ENCODE results near the gene TMEM169. TPM values are rescaled to one million over a fixed set of nuclear protein-coding genes. Genes with fewer than 3 reads are reported as not detected.

Gene TMEM169, protein sequence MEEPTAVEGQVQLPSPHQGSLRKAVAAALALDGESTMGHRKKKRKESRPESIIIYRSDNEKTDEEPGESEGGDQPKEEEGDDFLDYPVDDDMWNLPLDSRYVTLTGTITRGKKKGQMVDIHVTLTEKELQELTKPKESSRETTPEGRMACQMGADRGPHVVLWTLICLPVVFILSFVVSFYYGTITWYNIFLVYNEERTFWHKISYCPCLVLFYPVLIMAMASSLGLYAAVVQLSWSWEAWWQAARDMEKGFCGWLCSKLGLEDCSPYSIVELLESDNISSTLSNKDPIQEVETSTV
- polyA plus RNA-seq (2013): 0.41 TPM

DNA sequence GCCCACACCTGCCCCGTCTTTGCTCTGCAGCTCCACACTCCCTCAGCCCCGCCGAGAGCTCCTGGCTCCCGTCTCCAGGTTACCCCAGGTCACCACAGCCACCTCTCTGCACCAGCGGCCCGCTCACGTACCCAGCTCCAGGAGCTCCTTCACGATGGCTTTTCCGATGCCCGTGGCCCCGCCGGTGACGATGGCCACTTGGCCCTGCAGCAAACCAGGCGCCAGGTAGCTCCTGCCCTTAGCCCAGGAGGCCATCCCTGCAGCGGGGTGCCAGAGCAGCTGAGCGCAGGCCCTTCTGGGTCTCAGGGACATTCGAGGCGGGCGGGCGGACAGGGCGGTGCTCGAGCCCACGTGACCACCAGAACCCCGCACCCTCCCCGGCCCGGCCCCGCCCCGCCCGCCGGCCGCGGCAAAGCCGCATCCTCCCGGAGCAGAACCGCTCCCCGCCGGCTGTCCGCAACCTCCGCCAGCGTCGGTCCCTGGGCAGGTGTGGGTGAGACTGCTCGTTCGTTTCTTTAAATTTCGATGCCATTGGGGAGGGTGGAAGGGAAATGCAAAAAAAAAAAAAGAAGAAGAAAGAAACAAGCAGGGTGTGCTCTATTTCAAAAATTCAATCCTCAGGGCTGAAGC is at the start of gene TMEM169, which contains the start of gene PECR:
Gene TMEM169 (plus strand): TSS at position 433 of the 630 bp plus-strand sequence. CDS start 14,045 bp downstream, outside the sequence.
Gene PECR (minus strand): TSS at position 323 of the 630 bp plus-strand sequence. CDS start 68 bp downstream, at position 255.
- WGBS (ENCODE audit: insufficient coverage): under 1% methylated on average over 31 of the region's 44 CpGs

DNA sequence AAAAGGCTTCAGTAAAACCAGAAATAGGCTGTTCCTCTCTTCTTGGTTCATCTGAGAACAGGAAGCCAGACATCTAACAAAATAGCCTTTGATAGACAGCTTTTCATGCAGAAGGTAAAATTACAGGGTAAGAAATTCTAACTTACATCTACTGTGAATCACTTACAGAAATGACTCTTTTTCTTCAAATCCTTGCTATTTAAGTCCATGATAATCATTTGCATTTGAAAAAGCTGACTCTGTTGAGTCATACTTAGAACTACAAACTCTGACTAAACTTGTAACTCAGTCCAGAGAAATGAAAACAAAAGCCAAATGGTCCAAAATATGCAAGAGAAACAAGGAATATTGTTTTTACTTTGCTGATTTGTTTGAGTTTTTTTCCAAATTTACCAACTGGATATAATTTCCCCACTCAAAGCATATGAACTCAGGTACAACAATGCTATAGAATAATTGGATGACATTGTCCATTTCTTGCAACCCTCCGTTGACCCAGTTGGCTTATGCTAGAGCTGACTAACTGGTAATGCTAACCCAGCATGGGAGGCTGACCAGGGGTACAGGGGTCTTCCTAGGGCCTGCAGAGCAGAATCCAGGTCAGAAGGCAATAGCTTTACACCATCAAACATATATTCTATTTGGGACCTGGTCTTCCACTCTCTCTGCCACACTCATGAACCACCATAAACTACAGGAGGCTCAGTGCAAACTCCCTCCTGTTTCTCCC is 49.6 kb upstream of the TMEM169 start:
- POLR2A ChIA-PET: no interaction called here
- CTCF ChIA-PET: interaction anchor here (0.8 to 7.6 kb wide), 13 partner anchors 9 to 719 kb away, joined by 3 to 64 read pairs (median 5); partner anchors contain the start of genes PECR and TMEM169
- no peaks in the 10 kb centered on the region for H3K36me3 ChIP-seq (ENCODE audit: control insufficient read depth in 4 of 4, insufficient read depth in 4 of 4, low read length in 3 of 4)

More for the DNA sequence above, at the start of gene TMEM169, which contains the start of gene PECR:
- DNase-seq: peak; percentile 49 to 75 (median 65)
- ChIA-PET POLR2A (interaction anchor here (0.6 kb wide), 1 partner anchor 1328 kb away, joined by 5 read pairs; no protein-coding TSS in a partner anchor), CTCF (interaction anchor here (0.9 to 2.4 kb wide), 6 partner anchors 9 to 58 kb away, joined by 3 to 5 read pairs (median 4); no protein-coding TSS in a partner anchor)
- Histone ChIP-seq H3K4me3 (ENCODE audit: control insufficient read depth in 1 of 7, extremely low read depth in 1 of 7, insufficient read depth in 4 of 7, low read depth in 2 of 7, low read length in 6 of 7) (peak within 1 kb of the TSS; percentile 58 to 90 (median 77)), H3K27ac (ENCODE audit: insufficient read depth in 1 of 2, low read depth in 1 of 2, low read length in 2 of 2, poor library complexity in 1 of 2, severe bottlenecking in 2 of 2) (peak within 1 kb of the TSS in 1 of 2 experiments; percentile 12), H3K36me3 (ENCODE audit: control insufficient read depth in 4 of 4, insufficient read depth in 4 of 4, low read length in 3 of 4) (no peaks in the 10 kb centered on the region), H3K4me1 (ENCODE audit: control extremely low read depth in 1 of 4, control insufficient read depth in 4 of 4, insufficient read depth in 4 of 4, low read length in 3 of 4) (peaks cover 7 to 19% (median 16%) of the 10 kb centered on the region in 4 experiments), H3K27me3 (replicated peaks in 2 of 5; ENCODE audit: control insufficient read depth in 4 of 5, insufficient read depth in 5 of 5, low read length in 4 of 5) (no peaks in the 10 kb centered on the region), H3K9me3 (ENCODE audit: control extremely low read depth in 1 of 5, control insufficient read depth in 4 of 5, insufficient read depth in 2 of 5, low read depth in 1 of 5, low read length in 4 of 5) (no peaks in the 10 kb centered on the region)

DNA sequence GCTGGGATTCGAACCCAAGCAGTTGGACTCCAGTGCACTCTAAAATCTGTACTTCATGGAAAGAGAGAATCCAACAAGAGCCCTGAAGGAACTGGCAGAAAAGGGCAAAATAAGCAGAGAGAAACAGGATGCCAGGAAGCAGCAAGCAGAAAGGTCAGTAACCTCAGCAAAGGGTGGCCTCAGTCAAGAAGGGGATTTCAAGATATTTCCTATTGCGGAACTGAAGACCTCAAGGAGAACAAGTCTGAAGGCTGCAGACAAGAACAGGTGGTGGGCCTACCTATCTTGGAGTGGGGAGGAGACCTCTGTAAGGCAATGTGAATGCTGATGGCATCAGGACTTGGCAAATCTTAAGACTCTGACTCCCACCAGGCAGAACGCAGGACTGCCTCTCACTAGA is 48.3 kb upstream of the TMEM169 start:
- Histone ChIP-seq H3K4me3 (ENCODE audit: control insufficient read depth in 1 of 7, extremely low read depth in 1 of 7, insufficient read depth in 4 of 7, low read depth in 2 of 7, low read length in 6 of 7) (no peak overlapping the region), H3K9me3 (ENCODE audit: control extremely low read depth in 1 of 5, control insufficient read depth in 4 of 5, insufficient read depth in 2 of 5, low read depth in 1 of 5, low read length in 4 of 5) (no peaks in the 10 kb centered on the region), H3K27ac (ENCODE audit: insufficient read depth in 1 of 2, low read depth in 1 of 2, low read length in 2 of 2, poor library complexity in 1 of 2, severe bottlenecking in 2 of 2) (no peak overlapping the region), H3K27me3 (replicated peaks in 2 of 5; ENCODE audit: control insufficient read depth in 4 of 5, insufficient read depth in 5 of 5, low read length in 4 of 5) (no peaks in the 10 kb centered on the region), H3K4me1 (ENCODE audit: control extremely low read depth in 1 of 4, control insufficient read depth in 4 of 4, insufficient read depth in 4 of 4, low read length in 3 of 4) (peaks cover 0 to 3% (median under 1%) of the 10 kb centered on the region in 4 experiments), H3K36me3 (ENCODE audit: control insufficient read depth in 4 of 4, insufficient read depth in 4 of 4, low read length in 3 of 4) (no peaks in the 10 kb centered on the region)
- ChIA-PET CTCF (interaction anchor here (0.6 to 7.6 kb wide), 16 partner anchors 8 to 720 kb away, joined by 3 to 64 read pairs (median 5); partner anchors contain the start of gene MREG), POLR2A (no interaction called here)
- WGBS (ENCODE audit: insufficient coverage): 96% methylated on average over 3 of the region's 3 CpGs
- no peak for DNase-seq

More for the DNA sequence above, 49.6 kb upstream of the TMEM169 start:
- 80% methylated on average over 1 of the region's 1 CpG for WGBS (ENCODE audit: insufficient coverage)
- Histone ChIP-seq H3K4me1 (ENCODE audit: control extremely low read depth in 1 of 4, control insufficient read depth in 4 of 4, insufficient read depth in 4 of 4, low read length in 3 of 4) (peaks cover 0 to 3% (median under 1%) of the 10 kb centered on the region in 4 experiments), H3K4me3 (ENCODE audit: control insufficient read depth in 1 of 7, extremely low read depth in 1 of 7, insufficient read depth in 4 of 7, low read depth in 2 of 7, low read length in 6 of 7) (no peak overlapping the region), H3K27ac (ENCODE audit: insufficient read depth in 1 of 2, low read depth in 1 of 2, low read length in 2 of 2, poor library complexity in 1 of 2, severe bottlenecking in 2 of 2) (no peak overlapping the region), H3K27me3 (replicated peaks in 2 of 5; ENCODE audit: control insufficient read depth in 4 of 5, insufficient read depth in 5 of 5, low read length in 4 of 5) (no peaks in the 10 kb centered on the region), H3K9me3 (ENCODE audit: control extremely low read depth in 1 of 5, control insufficient read depth in 4 of 5, insufficient read depth in 2 of 5, low read depth in 1 of 5, low read length in 4 of 5) (no peaks in the 10 kb centered on the region)
- DNase-seq: peak in 2 of 3 donors; percentile 18 to 27

DNA sequence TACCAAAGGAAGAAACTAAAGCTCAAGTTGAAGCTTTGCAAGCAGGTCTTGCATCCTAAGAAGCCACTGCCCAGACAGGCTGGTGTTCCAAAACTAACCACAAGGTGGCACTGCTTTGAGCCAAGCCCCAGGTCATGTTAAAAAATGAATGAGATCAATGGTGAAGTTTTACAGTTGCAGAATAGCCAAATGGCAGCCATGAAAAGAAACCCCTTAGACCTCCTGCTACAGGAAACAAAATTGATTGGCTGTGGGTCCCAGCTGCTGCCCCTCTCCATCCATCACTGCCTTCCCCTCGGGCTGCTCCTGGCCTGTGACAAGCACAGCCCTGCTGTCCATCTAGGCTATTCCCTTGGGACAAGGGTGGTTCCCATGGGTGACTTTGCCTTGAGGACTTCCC is 47.7 kb upstream of the TMEM169 start:
- Histone ChIP-seq H3K4me1 (ENCODE audit: control extremely low read depth in 1 of 4, control insufficient read depth in 4 of 4, insufficient read depth in 4 of 4, low read length in 3 of 4) (peaks cover 0 to 3% (median under 1%) of the 10 kb centered on the region in 4 experiments), H3K36me3 (ENCODE audit: control insufficient read depth in 4 of 4, insufficient read depth in 4 of 4, low read length in 3 of 4) (no peaks in the 10 kb centered on the region), H3K9me3 (ENCODE audit: control extremely low read depth in 1 of 5, control insufficient read depth in 4 of 5, insufficient read depth in 2 of 5, low read depth in 1 of 5, low read length in 4 of 5) (no peaks in the 10 kb centered on the region), H3K27ac (ENCODE audit: insufficient read depth in 1 of 2, low read depth in 1 of 2, low read length in 2 of 2, poor library complexity in 1 of 2, severe bottlenecking in 2 of 2) (no peak overlapping the region), H3K27me3 (replicated peaks in 2 of 5; ENCODE audit: control insufficient read depth in 4 of 5, insufficient read depth in 5 of 5, low read length in 4 of 5) (no peaks in the 10 kb centered on the region), H3K4me3 (ENCODE audit: control insufficient read depth in 1 of 7, extremely low read depth in 1 of 7, insufficient read depth in 4 of 7, low read depth in 2 of 7, low read length in 6 of 7) (no peak overlapping the region)
- peak; percentile 74 to 88 (median 80) for DNase-seq
- WGBS (ENCODE audit: insufficient coverage): 91% methylated on average over 1 of the region's 1 CpG
- ChIA-PET POLR2A (no interaction called here), CTCF (interaction anchor here (0.6 to 7.6 kb wide), 14 partner anchors 9 to 633 kb away, joined by 3 to 64 read pairs (median 6); partner anchors contain the start of gene MREG)

DNA sequence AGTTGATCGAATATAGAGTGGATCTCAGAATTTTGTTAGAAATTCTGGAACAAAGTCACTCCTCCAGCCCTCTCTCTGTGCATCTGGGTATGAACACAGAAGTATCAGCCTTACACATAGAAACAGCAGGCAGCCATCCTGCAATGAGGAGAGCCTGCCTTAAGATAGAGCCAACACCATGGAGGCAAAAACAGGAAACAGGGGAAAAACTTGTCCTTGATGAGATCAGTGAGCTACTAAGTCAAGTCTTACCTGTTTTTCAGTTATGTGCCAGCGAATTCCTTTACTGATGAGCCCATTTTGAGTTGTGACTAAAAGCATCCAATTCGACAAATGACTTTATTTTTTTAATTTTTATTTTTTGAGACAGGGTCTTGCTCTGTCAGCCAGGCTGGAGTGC is 41.8 kb upstream of the TMEM169 start:
- POLR2A ChIA-PET: no interaction called here
- 91% methylated on average over 2 of the region's 3 CpGs for WGBS (ENCODE audit: insufficient coverage)
- CTCF ChIA-PET: interaction anchor here (1.2 kb wide), 1 partner anchor 17 kb away, joined by 3 read pairs; no protein-coding TSS in a partner anchor

DNA sequence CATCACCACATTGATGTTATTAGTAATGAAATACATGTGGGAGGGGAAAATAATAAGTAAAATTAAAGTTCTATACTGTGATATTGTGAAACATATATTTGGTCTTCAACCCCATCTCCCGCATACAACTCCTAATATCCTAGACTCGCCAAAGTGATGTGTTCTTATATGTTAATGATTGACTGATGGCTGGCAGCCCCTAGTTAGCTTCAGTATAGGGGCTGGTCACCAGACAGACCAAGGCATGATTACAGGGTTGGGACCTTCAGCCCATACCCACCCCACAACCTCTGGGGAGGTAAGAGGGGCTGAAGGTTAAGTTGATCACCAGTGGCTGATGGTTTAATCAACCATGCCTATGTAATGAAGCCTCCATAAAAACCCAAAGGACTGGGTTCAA is 40.3 kb upstream of the TMEM169 start:
- H3K4me3 ChIP-seq (ENCODE audit: control insufficient read depth in 1 of 7, extremely low read depth in 1 of 7, insufficient read depth in 4 of 7, low read depth in 2 of 7, low read length in 6 of 7): no peak overlapping the region
- H3K4me1 ChIP-seq (ENCODE audit: control extremely low read depth in 1 of 4, control insufficient read depth in 4 of 4, insufficient read depth in 4 of 4, low read length in 3 of 4): no peaks in the 10 kb centered on the region
- no CpG with 5 or more reads among the region's 2 CpGs for WGBS (ENCODE audit: insufficient coverage)
- no peaks in the 10 kb centered on the region for H3K27me3 ChIP-seq (replicated peaks in 2 of 5; ENCODE audit: control insufficient read depth in 4 of 5, insufficient read depth in 5 of 5, low read length in 4 of 5)
- ChIA-PET CTCF (interaction anchor here (0.8 to 2.4 kb wide), 5 partner anchors 7 to 18 kb away, joined by 3 to 11 read pairs (median 4); no protein-coding TSS in a partner anchor), POLR2A (no interaction called here)
- peaks cover 0 to 10% (median 0%) of the 10 kb centered on the region in 4 experiments for H3K36me3 ChIP-seq (ENCODE audit: control insufficient read depth in 4 of 4, insufficient read depth in 4 of 4, low read length in 3 of 4)
- H3K27ac ChIP-seq (ENCODE audit: insufficient read depth in 1 of 2, low read depth in 1 of 2, low read length in 2 of 2, poor library complexity in 1 of 2, severe bottlenecking in 2 of 2): no peak overlapping the region
- no peak for DNase-seq
- no peaks in the 10 kb centered on the region for H3K9me3 ChIP-seq (ENCODE audit: control extremely low read depth in 1 of 5, control insufficient read depth in 4 of 5, insufficient read depth in 2 of 5, low read depth in 1 of 5, low read length in 4 of 5)

More for the DNA sequence above, 41.8 kb upstream of the TMEM169 start:
- Histone ChIP-seq H3K9me3 (ENCODE audit: control extremely low read depth in 1 of 5, control insufficient read depth in 4 of 5, insufficient read depth in 2 of 5, low read depth in 1 of 5, low read length in 4 of 5) (no peaks in the 10 kb centered on the region), H3K27ac (ENCODE audit: insufficient read depth in 1 of 2, low read depth in 1 of 2, low read length in 2 of 2, poor library complexity in 1 of 2, severe bottlenecking in 2 of 2) (no peak overlapping the region), H3K36me3 (ENCODE audit: control insufficient read depth in 4 of 4, insufficient read depth in 4 of 4, low read length in 3 of 4) (peaks cover 0 to 10% (median 0%) of the 10 kb centered on the region in 4 experiments), H3K4me3 (ENCODE audit: control insufficient read depth in 1 of 7, extremely low read depth in 1 of 7, insufficient read depth in 4 of 7, low read depth in 2 of 7, low read length in 6 of 7) (no peak overlapping the region), H3K27me3 (replicated peaks in 2 of 5; ENCODE audit: control insufficient read depth in 4 of 5, insufficient read depth in 5 of 5, low read length in 4 of 5) (no peaks in the 10 kb centered on the region), H3K4me1 (ENCODE audit: control extremely low read depth in 1 of 4, control insufficient read depth in 4 of 4, insufficient read depth in 4 of 4, low read length in 3 of 4) (no peaks in the 10 kb centered on the region)
- DNase-seq: no peak
